Gastroesophageal sphincter (tissue), 3 donors: Measurements from ENCODE around the gene PSKH1.

Source experiments
- EP300 ChIP-seq: sonication (generic); formaldehyde crosslinking; IDR thresholded peaks from one replicate; pipeline ENCODE4 v1.6.1; 2017; ENCODE audit warnings: antibody characterized with exemption, mild to moderate bottlenecking
- POLR2A ChIP-seq, 2 donors: fragments of 450-650 bp; IDR thresholded peaks; one replicate each; pipeline ENCODE4 v1.6.1; 2017; ENCODE audit warnings: antibody characterized with exemption in 2 of 2, mild to moderate bottlenecking in 2 of 2, moderate library complexity in 1 of 2
- POLR2AphosphoS5 ChIP-seq: sonication (generic); formaldehyde crosslinking; IDR thresholded peaks from one replicate; pipeline ENCODE4 v1.6.1; 2017; ENCODE audit warnings: antibody characterized with exemption
- TF ChIP-seq, protein P1 (sequence below), 4 experiments: fragments of 200-600 bp in 2 of 4; fragments of 450-650 bp in 2 of 4; sonication (generic) in 1 of 4; IDR thresholded peaks; one replicate each; pipeline ENCODE4 v1.5.1; 2017 to 2019; ENCODE audit warnings: antibody characterized with exemption in 4 of 4, mild to moderate bottlenecking in 2 of 4, moderate library complexity in 2 of 4

DNA sequence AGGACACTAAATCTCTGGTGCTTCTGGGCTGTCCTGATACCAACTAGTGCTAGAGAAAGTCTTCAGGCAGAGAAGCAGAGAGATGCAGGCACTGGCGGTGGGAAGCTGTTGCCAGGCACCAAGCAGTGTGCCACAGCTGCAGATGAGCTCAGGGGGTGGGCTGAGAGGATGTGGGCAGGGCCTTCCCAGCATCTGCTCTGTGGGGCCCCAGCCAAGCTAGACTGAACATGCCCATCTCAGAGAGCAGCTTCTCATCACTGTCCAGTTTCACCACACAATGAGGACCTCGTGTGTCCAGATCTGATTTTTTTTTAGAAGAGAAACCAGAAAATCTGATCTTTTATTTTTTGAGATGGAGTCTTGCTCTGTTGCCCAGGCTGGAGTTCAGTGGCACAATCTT is 17.1 kb downstream of the PSKH1 start:
- no peak for TF ChIP-seq POLR2A (IDR thresholded peaks at IDR 0.05)
- TF ChIP-seq, protein P1, sequence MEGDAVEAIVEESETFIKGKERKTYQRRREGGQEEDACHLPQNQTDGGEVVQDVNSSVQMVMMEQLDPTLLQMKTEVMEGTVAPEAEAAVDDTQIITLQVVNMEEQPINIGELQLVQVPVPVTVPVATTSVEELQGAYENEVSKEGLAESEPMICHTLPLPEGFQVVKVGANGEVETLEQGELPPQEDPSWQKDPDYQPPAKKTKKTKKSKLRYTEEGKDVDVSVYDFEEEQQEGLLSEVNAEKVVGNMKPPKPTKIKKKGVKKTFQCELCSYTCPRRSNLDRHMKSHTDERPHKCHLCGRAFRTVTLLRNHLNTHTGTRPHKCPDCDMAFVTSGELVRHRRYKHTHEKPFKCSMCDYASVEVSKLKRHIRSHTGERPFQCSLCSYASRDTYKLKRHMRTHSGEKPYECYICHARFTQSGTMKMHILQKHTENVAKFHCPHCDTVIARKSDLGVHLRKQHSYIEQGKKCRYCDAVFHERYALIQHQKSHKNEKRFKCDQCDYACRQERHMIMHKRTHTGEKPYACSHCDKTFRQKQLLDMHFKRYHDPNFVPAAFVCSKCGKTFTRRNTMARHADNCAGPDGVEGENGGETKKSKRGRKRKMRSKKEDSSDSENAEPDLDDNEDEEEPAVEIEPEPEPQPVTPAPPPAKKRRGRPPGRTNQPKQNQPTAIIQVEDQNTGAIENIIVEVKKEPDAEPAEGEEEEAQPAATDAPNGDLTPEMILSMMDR (IDR thresholded peaks at IDR 0.05): no peak
- TF ChIP-seq EP300: no peak
- no peak for TF ChIP-seq POLR2AphosphoS5
